GM12878 (cell line): ENCODE measurements around the gene ATG9A.

Source experiments
- CHD1 ChIP-seq: IDR thresholded peaks from 2 replicates; pipeline ENCODE4 v1.6.1; 2012; ENCODE audit warnings: low read depth, low read length, improper control_type of control experiment
- POLR2A ChIP-seq: IDR thresholded peaks from 2 replicates; pipeline ENCODE4 v1.6.1; 2011; ENCODE audit warnings: low read depth, mild to moderate bottlenecking, low read length
- POU2F2 ChIP-seq: IDR thresholded peaks from 3 replicates; pipeline ENCODE4 v1.6.1; 2011; ENCODE audit warnings: low read depth, mild to moderate bottlenecking, low read length, borderline replicate concordance
- SMC3 ChIP-seq: IDR thresholded peaks from 2 replicates; pipeline ENCODE4 v1.6.1; 2011; ENCODE audit warnings: low read length, improper control_type of control experiment, borderline replicate concordance
- TCF12 ChIP-seq: IDR thresholded peaks from 2 replicates; pipeline ENCODE4 v1.6.1; 2011; ENCODE audit warnings: low read depth, mild to moderate bottlenecking, low read length
- USF2 ChIP-seq: IDR thresholded peaks from 2 replicates; pipeline ENCODE4 v1.6.1; 2011; ENCODE audit warnings: low read depth, low read length, improper control_type of control experiment, borderline replicate concordance
- ZBTB11 ChIP-seq: fragments of 450-650 bp; formaldehyde crosslinking; IDR thresholded peaks from 2 replicates; pipeline ENCODE4 v1.5.0; 2022; ENCODE audit warnings: mild to moderate bottlenecking, missing genetic modification characterization
- TF ChIP-seq, protein P1 (sequence below), 3 experiments: IDR thresholded peaks in 2 of 3; conservative IDR thresholded peaks in 1 of 3; 2 replicates each; pipeline ENCODE4 v1.5.1; 2011; ENCODE audit warnings: low read depth in 3 of 3, low read length in 3 of 3, mild to moderate bottlenecking in 3 of 3, control low read depth in 2 of 3, moderate library complexity in 2 of 3, inconsistent platforms in 1 of 3, mixed read lengths in 1 of 3; ENCODE audit not compliant: control insufficient read depth in 2 of 3, insufficient read depth in 1 of 3; ENCODE audit errors: extremely low read depth in 1 of 3
- TF ChIP-seq, protein P2 (sequence below): IDR thresholded peaks from 2 replicates; pipeline ENCODE4 v1.6.1; 2011; ENCODE audit warnings: low read depth, mild to moderate bottlenecking, low read length, moderate library complexity, borderline replicate concordance; ENCODE audit errors: extremely low read depth

- TF ChIP-seq TCF12, result no peak
- TF ChIP-seq, protein P1, sequence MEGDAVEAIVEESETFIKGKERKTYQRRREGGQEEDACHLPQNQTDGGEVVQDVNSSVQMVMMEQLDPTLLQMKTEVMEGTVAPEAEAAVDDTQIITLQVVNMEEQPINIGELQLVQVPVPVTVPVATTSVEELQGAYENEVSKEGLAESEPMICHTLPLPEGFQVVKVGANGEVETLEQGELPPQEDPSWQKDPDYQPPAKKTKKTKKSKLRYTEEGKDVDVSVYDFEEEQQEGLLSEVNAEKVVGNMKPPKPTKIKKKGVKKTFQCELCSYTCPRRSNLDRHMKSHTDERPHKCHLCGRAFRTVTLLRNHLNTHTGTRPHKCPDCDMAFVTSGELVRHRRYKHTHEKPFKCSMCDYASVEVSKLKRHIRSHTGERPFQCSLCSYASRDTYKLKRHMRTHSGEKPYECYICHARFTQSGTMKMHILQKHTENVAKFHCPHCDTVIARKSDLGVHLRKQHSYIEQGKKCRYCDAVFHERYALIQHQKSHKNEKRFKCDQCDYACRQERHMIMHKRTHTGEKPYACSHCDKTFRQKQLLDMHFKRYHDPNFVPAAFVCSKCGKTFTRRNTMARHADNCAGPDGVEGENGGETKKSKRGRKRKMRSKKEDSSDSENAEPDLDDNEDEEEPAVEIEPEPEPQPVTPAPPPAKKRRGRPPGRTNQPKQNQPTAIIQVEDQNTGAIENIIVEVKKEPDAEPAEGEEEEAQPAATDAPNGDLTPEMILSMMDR (IDR thresholded peaks at IDR 0.05 in 2 of 3, conservative IDR thresholded peaks at IDR 0.05 in 1 of 3; ENCODE audit: control insufficient read depth in 2 of 3, extremely low read depth in 1 of 3, insufficient read depth in 1 of 3, low read depth in 3 of 3, low read length in 3 of 3), result no peak
- TF ChIP-seq, protein P2, sequence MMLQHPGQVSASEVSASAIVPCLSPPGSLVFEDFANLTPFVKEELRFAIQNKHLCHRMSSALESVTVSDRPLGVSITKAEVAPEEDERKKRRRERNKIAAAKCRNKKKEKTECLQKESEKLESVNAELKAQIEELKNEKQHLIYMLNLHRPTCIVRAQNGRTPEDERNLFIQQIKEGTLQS, result peak; percentile 78; the same call in 1 of the 2 replicates
- no peak for TF ChIP-seq ZBTB11
- TF ChIP-seq SMC3, result no peak
- TF ChIP-seq POLR2A, result peak; percentile 95
- no peak for TF ChIP-seq CHD1
- TF ChIP-seq USF2, result peak; percentile 89
- TF ChIP-seq POU2F2, result peak; percentile 96; the same call in 2 of the 3 replicates
These were observed 10.4 kb downstream of the ATG9A start, which contains the start of gene ABCB6 for GRCh38 chr2:219218732-219219701.
